ENCODE data around the gene ADGB. TPM values are rescaled to one million over a fixed set of nuclear protein-coding genes. Genes with fewer than 3 reads are reported as not detected.

ADGB gene
- total RNA-seq, 1 experiment from 2014 or later = not detected

- Histone ChIP-seq H3K79me2 (ENCODE audit: insufficient read depth, low read length) (no peaks in the 10 kb centered on the region), H3K4me2 (ENCODE audit: low read length) (no peak overlapping the region), H3K36me3 (ENCODE audit: control insufficient read depth in 1 of 2, insufficient read depth in 2 of 2, low read length in 2 of 2) (no peaks in the 10 kb centered on the region), H3K9ac (ENCODE audit: low read length) (no peak overlapping the region), H3K4me1 (ENCODE audit: control insufficient read depth in 1 of 2, insufficient read depth in 2 of 2, low read length in 2 of 2) (no peaks in the 10 kb centered on the region), H3K9me2 (ENCODE audit: insufficient read depth) (no peaks in the 10 kb centered on the region), H3K27me3 (ENCODE audit: insufficient read depth, low read length) (peaks cover 6% of the 10 kb centered on the region), H4K20me1 (ENCODE audit: insufficient read depth) (no peaks in the 10 kb centered on the region), H3K9me3 (ENCODE audit: control insufficient read depth in 1 of 2, insufficient read depth in 1 of 2, low read depth in 1 of 2, low read length in 2 of 2) (no peaks in the 10 kb centered on the region), H3K27ac (ENCODE audit: low read depth, low read length) (no peak overlapping the region), H2AFZ (ENCODE audit: low read depth, low read length, poor library complexity, severe bottlenecking) (no peak overlapping the region), H3K4me3 (replicated peaks in 1 of 2; ENCODE audit: low read depth in 1 of 2, low read length in 2 of 2) (no peak overlapping the region)
- ChIA-PET RAD21 (ENCODE audit: low non-redundant PET in 1 of 2, low total read pairs in 2 of 2, uncharacterized antibody in 2 of 2, unreplicated experiment in 2 of 2) (no interaction called here), CTCF (no interaction called here), POLR2A (no interaction called here)
- intact Hi-C loops (cut with micrococcal nuclease) = no loop called here
- DNase-seq (ENCODE audit: low read depth, low spot score) (no peak), ATAC-seq (no peak)
- TF ChIP-seq CEBPB (IDR thresholded peaks at IDR 0.05; ENCODE audit: low read depth) (no peak), SRF (IDR thresholded peaks at IDR 0.05; ENCODE audit: low read depth) (no peak), MAX (IDR thresholded peaks at IDR 0.05) (no peak), TCF7L2 (IDR thresholded peaks at IDR 0.05; ENCODE audit: borderline replicate concordance, extremely low read depth, insufficient read depth, insufficient read length) (no peak), EZH2 (IDR thresholded peaks at IDR 0.05) (no peak), SP1 (IDR thresholded peaks at IDR 0.05; ENCODE audit: low read depth) (no peak), ZBTB33 (IDR thresholded peaks at IDR 0.05; ENCODE audit: extremely low read depth, insufficient replicate concordance, low read length) (no peak), YY1 (IDR thresholded peaks at IDR 0.05; ENCODE audit: extremely low read depth, insufficient replicate concordance, low read depth, low read length) (no peak), CTCF (IDR thresholded peaks at IDR 0.05 in 2 of 3, conservative IDR thresholded peaks at IDR 0.05 in 1 of 3; ENCODE audit: borderline replicate concordance in 1 of 3, insufficient read depth in 1 of 3, low read depth in 2 of 3, low read length in 2 of 3) (no peak), SIN3A (IDR thresholded peaks at IDR 0.05; ENCODE audit: low read depth) (no peak), REST (IDR thresholded peaks at IDR 0.05; ENCODE audit: low read depth) (no peak)
- no TSS peak for BruUV-seq (replicated peaks)
Observed at GRCh38 chr6:146651482-146651863, 52.7 kb downstream of the ADGB start.

Measured in HCT116 (cell line).